Suprapubic skin (tissue), 4 donors: Measurements from ENCODE around the gene SLC37A1. TPM values are rescaled to one million over a fixed set of nuclear protein-coding genes. Genes with fewer than 3 reads are reported as not detected.

Source experiments
- DNase-seq, 2 donors: peaks; one replicate each; pipeline ENCODE4 v3.0.0-alpha.2; 2019; ENCODE audit warnings: low spot score in 2 of 2
- H3K27ac ChIP-seq: fragments of 200-600 bp; sonication (generic); one replicate; pipeline ENCODE4 v1.5.1; 2019
- H3K27me3 ChIP-seq: fragments of 200-600 bp; sonication (generic); one replicate; pipeline ENCODE4 v1.5.1; 2019
- H3K36me3 ChIP-seq: fragments of 200-600 bp; sonication (generic); one replicate; pipeline ENCODE4 v1.5.1; 2019
- H3K4me1 ChIP-seq: fragments of 200-600 bp; sonication (generic); one replicate; pipeline ENCODE4 v1.5.1; 2019
- H3K4me3 ChIP-seq: fragments of 200-600 bp; sonication (generic); one replicate; pipeline ENCODE4 v1.5.1; 2019; ENCODE audit warnings: mild to moderate bottlenecking
- H3K9me3 ChIP-seq: fragments of 200-600 bp; sonication (generic); one replicate; pipeline ENCODE4 v1.5.1; 2019
- CTCF ChIP-seq, 2 donors: fragments of 200-600 bp in 1 of 2; fragments of 450-650 bp in 1 of 2; sonication (generic) in 1 of 2; IDR thresholded peaks; one replicate each; pipeline ENCODE4 v1.5.1; 2016 to 2019; ENCODE audit warnings: antibody characterized with exemption in 2 of 2, mild to moderate bottlenecking in 1 of 2, moderate library complexity in 1 of 2
- EP300 ChIP-seq: sonication (generic); formaldehyde crosslinking; IDR thresholded peaks from one replicate; pipeline ENCODE4 v1.6.1; 2017; ENCODE audit warnings: antibody characterized with exemption
- POLR2A ChIP-seq, 2 donors: fragments of 450-650 bp; IDR thresholded peaks; one replicate each; pipeline ENCODE4 v1.6.1; 2017; ENCODE audit warnings: antibody characterized with exemption in 2 of 2, mild to moderate bottlenecking in 2 of 2, moderate library complexity in 2 of 2
- POLR2AphosphoS5 ChIP-seq, 3 donors: sonication (generic); formaldehyde crosslinking; IDR thresholded peaks; one replicate each; pipeline ENCODE4 v1.6.1; 2017; ENCODE audit warnings: antibody characterized with exemption in 3 of 3
- WGBS: methylation state at CpG from one replicate; pipeline ENCODE4 v1.1.5; 2018; 5-methylcytosine and 5-hydroxymethylcytosine counted together
- total RNA-seq, 4 donors: library from RNA; depleted of rRNA; stranded (reverse); fragments of >200 nt; gene quantifications; one replicate each; pipeline ENCODE4 v1.1.0, GENCODE V29; 2016

The SLC37A1 gene
- total RNA-seq, 4 donors from 2014 or later, result 10.2 to 23.1 (median 19.6) TPM

- 100% methylated on average over 2 of the region's 2 CpGs for WGBS
- peaks cover 7% of the 10 kb centered on the region for H3K4me1 ChIP-seq
- H3K27ac ChIP-seq, result no peak overlapping the region
- no peak for TF ChIP-seq CTCF (IDR thresholded peaks at IDR 0.05)
- H3K4me3 ChIP-seq, result no peak overlapping the region
- no peaks in the 10 kb centered on the region for H3K36me3 ChIP-seq
- DNase-seq, result peak in 1 of 2 donors; percentile 29
- H3K9me3 ChIP-seq, result no peaks in the 10 kb centered on the region
- H3K27me3 ChIP-seq, result peaks cover 27% of the 10 kb centered on the region
Observed at GRCh38 chr21:42596657-42597056, 83.0 kb downstream of the SLC37A1 start.

- Histone ChIP-seq H3K4me3 (no peak overlapping the region), H3K9me3 (no peaks in the 10 kb centered on the region), H3K27me3 (peaks cover 24% of the 10 kb centered on the region), H3K27ac (no peak overlapping the region), H3K36me3 (no peaks in the 10 kb centered on the region), H3K4me1 (peaks cover 7% of the 10 kb centered on the region)
- TF ChIP-seq POLR2AphosphoS5 (IDR thresholded peaks at IDR 0.05) (no peak), CTCF (IDR thresholded peaks at IDR 0.05) (no peak), EP300 (no peak), POLR2A (IDR thresholded peaks at IDR 0.05) (no peak)
- no peak for DNase-seq
- 91% methylated on average over 11 of the region's 11 CpGs for WGBS
Observed at GRCh38 chr21:42597487-42598158, 84.0 kb downstream of the SLC37A1 start.

- Histone ChIP-seq H3K27ac (no peak overlapping the region), H3K36me3 (no peaks in the 10 kb centered on the region), H3K27me3 (peaks cover 18% of the 10 kb centered on the region), H3K9me3 (no peaks in the 10 kb centered on the region), H3K4me3 (no peak overlapping the region), H3K4me1 (peaks cover 2% of the 10 kb centered on the region)
- WGBS, result 91% methylated on average over 8 of the region's 11 CpGs
- TF ChIP-seq EP300 (no peak), POLR2A (IDR thresholded peaks at IDR 0.05) (no peak)
- DNase-seq, result peak; percentile 52 to 76
Observed at GRCh38 chr21:42598159-42598735, 84.6 kb downstream of the SLC37A1 start.

GRCh38 chr21:42599486-42599885 lies 85.8 kb downstream of the SLC37A1 start:
- Histone ChIP-seq H3K27ac (no peak overlapping the region), H3K9me3 (peaks cover 4% of the 10 kb centered on the region), H3K27me3 (peaks cover 11% of the 10 kb centered on the region), H3K4me3 (no peak overlapping the region), H3K36me3 (no peaks in the 10 kb centered on the region), H3K4me1 (no peaks in the 10 kb centered on the region)
- 92% methylated on average over 4 of the region's 4 CpGs for WGBS
- DNase-seq, result peak in 1 of 2 donors; percentile 53
- TF ChIP-seq POLR2AphosphoS5 (IDR thresholded peaks at IDR 0.05), result no peak
- no peak for TF ChIP-seq POLR2A (IDR thresholded peaks at IDR 0.05)
- TF ChIP-seq EP300, result no peak
- no peak for TF ChIP-seq CTCF (IDR thresholded peaks at IDR 0.05)

- TF ChIP-seq EP300 (no peak), POLR2A (IDR thresholded peaks at IDR 0.05) (no peak)
- Histone ChIP-seq H3K27ac (no peak overlapping the region), H3K36me3 (no peaks in the 10 kb centered on the region), H3K27me3 (peaks cover 8% of the 10 kb centered on the region), H3K9me3 (peaks cover 4% of the 10 kb centered on the region), H3K4me1 (no peaks in the 10 kb centered on the region), H3K4me3 (no peak overlapping the region)
- 95% methylated on average over 4 of the region's 8 CpGs for WGBS
- DNase-seq, result peak; percentile 15 to 47
Observed at GRCh38 chr21:42599962-42600361, 86.3 kb downstream of the SLC37A1 start.

- Histone ChIP-seq H3K27ac (no peak overlapping the region), H3K27me3 (peaks cover 2% of the 10 kb centered on the region), H3K4me1 (no peaks in the 10 kb centered on the region), H3K9me3 (peaks cover 4% of the 10 kb centered on the region), H3K4me3 (no peak overlapping the region), H3K36me3 (no peaks in the 10 kb centered on the region)
- peak in 1 of 2 donors; percentile 31 for DNase-seq
- TF ChIP-seq POLR2A (IDR thresholded peaks at IDR 0.05) (no peak), POLR2AphosphoS5 (IDR thresholded peaks at IDR 0.05) (no peak), CTCF (IDR thresholded peaks at IDR 0.05) (no peak), EP300 (no peak)
- 81% methylated on average over 3 of the region's 4 CpGs for WGBS
Observed at GRCh38 chr21:42601656-42602055, 88.0 kb downstream of the SLC37A1 start.
